Liver (tissue), 9 donors: ENCODE measurements around the gene CALML3. TPM values are rescaled to one million over a fixed set of nuclear protein-coding genes. Genes with fewer than 3 reads are reported as not detected.

Experiments
- DNase-seq: peaks from one replicate; pipeline ENCODE4 v3.0.0-alpha.2; 2017; ENCODE audit warnings: low spot score
- H3K27ac ChIP-seq, 2 donors: one replicate each; pipeline ENCODE4 v1.7.0; 2013; ENCODE audit warnings: inconsistent platforms in 2 of 2, low read length in 2 of 2, control low read depth in 1 of 2, low read depth in 1 of 2, mild to moderate bottlenecking in 1 of 2
- H3K27me3 ChIP-seq, 4 donors: one replicate each; pipeline versions ENCODE4 v1.6.1 to v1.7.0; 2013; ENCODE audit warnings: low read length in 3 of 4, inconsistent platforms in 1 of 4, mild to moderate bottlenecking in 1 of 4, moderate library complexity in 1 of 4; ENCODE audit not compliant: control insufficient read depth in 4 of 4, insufficient read depth in 4 of 4
- H3K36me3 ChIP-seq, 4 donors: one replicate each; pipeline versions ENCODE4 v1.6.1 to v1.7.0; 2013; ENCODE audit warnings: low read length in 3 of 4, mild to moderate bottlenecking in 3 of 4, low read depth in 1 of 4, moderate library complexity in 1 of 4; ENCODE audit not compliant: control insufficient read depth in 4 of 4, insufficient read depth in 3 of 4
- H3K4me1 ChIP-seq, 4 donors: one replicate each; pipeline versions ENCODE4 v1.6.1 to v1.7.0; 2013; ENCODE audit warnings: low read length in 3 of 4, mild to moderate bottlenecking in 3 of 4, moderate library complexity in 1 of 4; ENCODE audit not compliant: control insufficient read depth in 4 of 4, insufficient read depth in 4 of 4
- H3K4me3 ChIP-seq, 3 donors: one replicate each; pipeline versions ENCODE4 v1.6.1 to v1.7.0; 2013; ENCODE audit warnings: low read length in 3 of 3, control low read depth in 1 of 3, low read depth in 1 of 3, mild to moderate bottlenecking in 1 of 3
- H3K9ac ChIP-seq, 2 donors: one replicate each; pipeline ENCODE4 v1.7.0; 2013; ENCODE audit warnings: low read length in 2 of 2, mild to moderate bottlenecking in 2 of 2, moderate library complexity in 2 of 2, control low read depth in 1 of 2, low read depth in 1 of 2
- H3K9me3 ChIP-seq, 4 donors: one replicate each; pipeline versions ENCODE4 v1.6.1 to v1.7.0; 2013; ENCODE audit warnings: low read length in 3 of 4; ENCODE audit not compliant: control insufficient read depth in 4 of 4
- CTCF ChIP-seq: fragments of 150-350 bp; IDR thresholded peaks from 2 replicates; pipeline ENCODE4 v1.5.1; 2017; ENCODE audit warnings: improper control_type of control experiment, low read depth, low read length; ENCODE audit not compliant: missing input control
- EGR1 ChIP-seq, 2 donors: IDR thresholded peaks; 2 replicates each; pipeline ENCODE4 v1.6.1; 2016 to 2018; ENCODE audit warnings: antibody characterized with exemption in 2 of 2, low read depth in 2 of 2
- FOXA1 ChIP-seq: IDR thresholded peaks from 2 replicates; pipeline ENCODE4 v1.6.1; 2016; ENCODE audit warnings: antibody characterized with exemption
- FOXA2 ChIP-seq: IDR thresholded peaks from 2 replicates; pipeline ENCODE4 v1.6.1; 2016; ENCODE audit warnings: antibody characterized with exemption
- GABPA ChIP-seq, 2 donors: IDR thresholded peaks in 1 of 2; conservative IDR thresholded peaks in 1 of 2; 2 replicates each; pipeline ENCODE4 v1.6.1; 2016; ENCODE audit warnings: antibody characterized with exemption in 2 of 2, mild to moderate bottlenecking in 1 of 2, moderate library complexity in 1 of 2
- HNF4A ChIP-seq, 2 donors: conservative IDR thresholded peaks; 2 replicates each; pipeline ENCODE4 v1.6.1; 2016; ENCODE audit warnings: antibody characterized with exemption in 2 of 2, mild to moderate bottlenecking in 2 of 2
- JUND ChIP-seq, 2 donors: IDR thresholded peaks; 2 replicates each; pipeline ENCODE4 v1.6.1; 2016; ENCODE audit warnings: antibody characterized with exemption in 2 of 2
- MAX ChIP-seq: IDR thresholded peaks from 2 replicates; pipeline ENCODE4 v1.6.1; 2016; ENCODE audit warnings: antibody characterized with exemption
- NR2F2 ChIP-seq: IDR thresholded peaks from 2 replicates; pipeline ENCODE4 v1.6.1; 2016; ENCODE audit warnings: antibody characterized with exemption
- RAD21 ChIP-seq, 2 donors: IDR thresholded peaks; 2 replicates each; pipeline ENCODE4 v1.6.1; 2016; ENCODE audit warnings: antibody characterized with exemption in 2 of 2, mild to moderate bottlenecking in 2 of 2
- RXRA ChIP-seq, 2 donors: IDR thresholded peaks; 2 replicates each; pipeline ENCODE4 v1.6.1; 2017 to 2018; ENCODE audit warnings: antibody characterized with exemption in 2 of 2, mild to moderate bottlenecking in 1 of 2
- SP1 ChIP-seq: IDR thresholded peaks from 2 replicates; pipeline ENCODE4 v1.6.1; 2018; ENCODE audit warnings: antibody characterized with exemption, mild to moderate bottlenecking
- TAF1 ChIP-seq: conservative IDR thresholded peaks from 2 replicates; pipeline ENCODE4 v1.6.1; 2016; ENCODE audit warnings: antibody characterized with exemption, mild to moderate bottlenecking
- YY1 ChIP-seq: IDR thresholded peaks from 2 replicates; pipeline ENCODE4 v1.6.1; 2016; ENCODE audit warnings: antibody characterized with exemption, mild to moderate bottlenecking
- WGBS: extraction: QIAGEN DNeasy Blood & Tissue Kit; methylation state at CpG from one replicate; pipeline ENCODE4 v1.1.7; 2013; 5-methylcytosine and 5-hydroxymethylcytosine counted together
- polyA plus RNA-seq, 2 donors: library from polyadenylated mRNA; stranded (reverse) in 1 of 2; unstranded in 1 of 2; fragments of 200-250 nt in 1 of 2; fragments of >200 nt in 1 of 2; fragmentation: Nextera tagmentation in 1 of 2; extraction: Ambion mirVana in 1 of 2; gene quantifications; one replicate each; pipeline versions ENCODE4 v1.2.1 to v1.2.3, GENCODE V29; 2013 to 2015
- total RNA-seq, 2 donors: library from RNA; depleted of rRNA; stranded (reverse); fragments of >200 nt; gene quantifications; one replicate each; pipeline ENCODE4 v1.2.3, GENCODE V29; 2014
- TF ChIP-seq, protein P1 (sequence below): IDR thresholded peaks from 2 replicates; pipeline ENCODE4 v1.6.1; 2016; ENCODE audit warnings: antibody characterized with exemption
- TF ChIP-seq, protein P2 (sequence below): IDR thresholded peaks from 2 replicates; pipeline ENCODE4 v1.6.1; 2016; ENCODE audit warnings: antibody characterized with exemption, mild to moderate bottlenecking
- TF ChIP-seq, protein P3 (sequence below): IDR thresholded peaks from 2 replicates; pipeline ENCODE4 v1.6.1; 2016; ENCODE audit warnings: antibody characterized with exemption
- donor health status: healthy.
- donor health status: healthy.
- donor health status: healthy.
- donor health status: healthy.
- donor health status: healthy.

Gene CALML3
- total and polyA plus RNA-seq, 4 donors, result not detected

GRCh38 chr10:5526691-5527331 lies 2.0 kb downstream of the CALML3 start:
- no peak overlapping the region for H3K27ac ChIP-seq
- H3K4me1 ChIP-seq, result peaks cover 12 to 37% (median 25%) of the 10 kb centered on the region in 4 donors
- H3K9me3 ChIP-seq, result no peaks in the 10 kb centered on the region
- no peaks in the 10 kb centered on the region for H3K27me3 ChIP-seq
- 95% methylated on average over 8 of the region's 8 CpGs for WGBS
- H3K9ac ChIP-seq, result no peak overlapping the region
- no peak for DNase-seq
- TF ChIP-seq NR2F2 (no peak), MAX (no peak), SP1 (no peak), HNF4A (conservative IDR thresholded peaks at IDR 0.05) (no peak), YY1 (no peak), RAD21 (IDR thresholded peaks at IDR 0.05) (no peak), RXRA (IDR thresholded peaks at IDR 0.05) (no peak), FOXA2 (no peak), TAF1 (no peak), GABPA (IDR thresholded peaks at IDR 0.05 in 1 of 2, conservative IDR thresholded peaks at IDR 0.05 in 1 of 2) (no peak), FOXA1 (no peak), EGR1 (IDR thresholded peaks at IDR 0.05; ENCODE audit: low read depth in 2 of 2) (no peak), JUND (IDR thresholded peaks at IDR 0.05) (no peak), CTCF (no peak)
- TF ChIP-seq, protein P1, sequence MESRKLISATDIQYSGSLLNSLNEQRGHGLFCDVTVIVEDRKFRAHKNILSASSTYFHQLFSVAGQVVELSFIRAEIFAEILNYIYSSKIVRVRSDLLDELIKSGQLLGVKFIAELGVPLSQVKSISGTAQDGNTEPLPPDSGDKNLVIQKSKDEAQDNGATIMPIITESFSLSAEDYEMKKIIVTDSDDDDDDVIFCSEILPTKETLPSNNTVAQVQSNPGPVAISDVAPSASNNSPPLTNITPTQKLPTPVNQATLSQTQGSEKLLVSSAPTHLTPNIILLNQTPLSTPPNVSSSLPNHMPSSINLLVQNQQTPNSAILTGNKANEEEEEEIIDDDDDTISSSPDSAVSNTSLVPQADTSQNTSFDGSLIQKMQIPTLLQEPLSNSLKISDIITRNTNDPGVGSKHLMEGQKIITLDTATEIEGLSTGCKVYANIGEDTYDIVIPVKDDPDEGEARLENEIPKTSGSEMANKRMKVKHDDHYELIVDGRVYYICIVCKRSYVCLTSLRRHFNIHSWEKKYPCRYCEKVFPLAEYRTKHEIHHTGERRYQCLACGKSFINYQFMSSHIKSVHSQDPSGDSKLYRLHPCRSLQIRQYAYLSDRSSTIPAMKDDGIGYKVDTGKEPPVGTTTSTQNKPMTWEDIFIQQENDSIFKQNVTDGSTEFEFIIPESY, result no peak
- TF ChIP-seq, protein P2, sequence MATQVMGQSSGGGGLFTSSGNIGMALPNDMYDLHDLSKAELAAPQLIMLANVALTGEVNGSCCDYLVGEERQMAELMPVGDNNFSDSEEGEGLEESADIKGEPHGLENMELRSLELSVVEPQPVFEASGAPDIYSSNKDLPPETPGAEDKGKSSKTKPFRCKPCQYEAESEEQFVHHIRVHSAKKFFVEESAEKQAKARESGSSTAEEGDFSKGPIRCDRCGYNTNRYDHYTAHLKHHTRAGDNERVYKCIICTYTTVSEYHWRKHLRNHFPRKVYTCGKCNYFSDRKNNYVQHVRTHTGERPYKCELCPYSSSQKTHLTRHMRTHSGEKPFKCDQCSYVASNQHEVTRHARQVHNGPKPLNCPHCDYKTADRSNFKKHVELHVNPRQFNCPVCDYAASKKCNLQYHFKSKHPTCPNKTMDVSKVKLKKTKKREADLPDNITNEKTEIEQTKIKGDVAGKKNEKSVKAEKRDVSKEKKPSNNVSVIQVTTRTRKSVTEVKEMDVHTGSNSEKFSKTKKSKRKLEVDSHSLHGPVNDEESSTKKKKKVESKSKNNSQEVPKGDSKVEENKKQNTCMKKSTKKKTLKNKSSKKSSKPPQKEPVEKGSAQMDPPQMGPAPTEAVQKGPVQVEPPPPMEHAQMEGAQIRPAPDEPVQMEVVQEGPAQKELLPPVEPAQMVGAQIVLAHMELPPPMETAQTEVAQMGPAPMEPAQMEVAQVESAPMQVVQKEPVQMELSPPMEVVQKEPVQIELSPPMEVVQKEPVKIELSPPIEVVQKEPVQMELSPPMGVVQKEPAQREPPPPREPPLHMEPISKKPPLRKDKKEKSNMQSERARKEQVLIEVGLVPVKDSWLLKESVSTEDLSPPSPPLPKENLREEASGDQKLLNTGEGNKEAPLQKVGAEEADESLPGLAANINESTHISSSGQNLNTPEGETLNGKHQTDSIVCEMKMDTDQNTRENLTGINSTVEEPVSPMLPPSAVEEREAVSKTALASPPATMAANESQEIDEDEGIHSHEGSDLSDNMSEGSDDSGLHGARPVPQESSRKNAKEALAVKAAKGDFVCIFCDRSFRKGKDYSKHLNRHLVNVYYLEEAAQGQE, result no peak
- TF ChIP-seq, protein P3, sequence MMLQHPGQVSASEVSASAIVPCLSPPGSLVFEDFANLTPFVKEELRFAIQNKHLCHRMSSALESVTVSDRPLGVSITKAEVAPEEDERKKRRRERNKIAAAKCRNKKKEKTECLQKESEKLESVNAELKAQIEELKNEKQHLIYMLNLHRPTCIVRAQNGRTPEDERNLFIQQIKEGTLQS, result no peak
- no peaks in the 10 kb centered on the region for H3K36me3 ChIP-seq
- no peak overlapping the region for H3K4me3 ChIP-seq
